Activated naive CD4-positive, alpha-beta T cell treated with anti-CD3 and anti-CD28 coated beads, Interleukin-2, amount 50 U/mL, for 24 hours (primary cell): ENCODE data around the gene GRID2.
A peak's percentile ranks its signal among the peaks of the same experiment; 100 is the strongest.

Experiments
- H3K27ac Mint-ChIP-seq: one replicate; pipeline ENCODE4 v1.8.0; 2021; ENCODE audit warnings: mild to moderate bottlenecking, mixed read lengths
- H3K27me3 Mint-ChIP-seq: one replicate; pipeline ENCODE4 v1.8.0; 2021; ENCODE audit warnings: mixed read lengths
- H3K36me3 Mint-ChIP-seq: one replicate; pipeline ENCODE4 v1.8.0; 2021; ENCODE audit warnings: mixed read lengths
- H3K4me1 Mint-ChIP-seq: one replicate; pipeline ENCODE4 v1.8.0; 2021; ENCODE audit warnings: mixed read lengths
- H3K4me3 Mint-ChIP-seq: one replicate; pipeline ENCODE4 v1.8.0; 2021; ENCODE audit warnings: mild to moderate bottlenecking, mixed read lengths
- H3K9me3 Mint-ChIP-seq: one replicate; pipeline ENCODE4 v1.8.0; 2021; ENCODE audit warnings: mixed read lengths

Gene GRID2

DNA sequence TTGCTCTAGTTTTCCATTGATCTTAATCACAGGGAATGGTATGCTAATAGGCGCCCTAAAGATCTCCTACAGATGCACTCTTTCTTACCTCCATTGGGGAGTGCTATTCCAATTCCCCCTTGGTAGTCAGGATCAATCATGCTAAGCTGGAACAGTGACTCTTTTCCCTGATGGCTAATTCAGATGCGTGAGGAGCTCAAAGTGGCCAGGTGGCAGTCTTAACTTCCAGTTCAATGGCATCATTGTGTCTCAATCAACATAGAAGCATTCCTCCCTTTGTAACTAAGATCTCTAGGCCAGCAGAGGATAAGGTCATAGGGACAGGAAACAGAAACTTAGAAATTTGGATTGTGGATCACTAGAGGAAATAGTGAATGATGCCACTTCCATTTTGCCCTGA lies 216.8 kb downstream of the GRID2 start:
- Mint-ChIP-seq H3K27me3 (no peaks in the 10 kb centered on the region), H3K27ac (no peak overlapping the region), H3K9me3 (peaks cover 5% of the 10 kb centered on the region), H3K4me1 (no peaks in the 10 kb centered on the region), H3K36me3 (no peaks in the 10 kb centered on the region), H3K4me3 (no peak overlapping the region)

- no peaks in the 10 kb centered on the region for H3K4me1 Mint-ChIP-seq
- no peak overlapping the region for H3K27ac Mint-ChIP-seq
These were observed 218.2 kb downstream of the GRID2 start for GRCh38 chr4:92521941-92522340.

GRCh38 chr4:92522356-92522755 lies 218.6 kb downstream of the GRID2 start:
- Mint-ChIP-seq H3K9me3 (peaks cover 5% of the 10 kb centered on the region), H3K4me1 (no peaks in the 10 kb centered on the region), H3K36me3 (no peaks in the 10 kb centered on the region), H3K27me3 (no peaks in the 10 kb centered on the region), H3K27ac (no peak overlapping the region), H3K4me3 (no peak overlapping the region)

More at GRCh38 chr4:92521941-92522340, 218.2 kb downstream of the GRID2 start:
- Mint-ChIP-seq H3K9me3 (peaks cover 5% of the 10 kb centered on the region), H3K27me3 (no peaks in the 10 kb centered on the region), H3K4me3 (no peak overlapping the region), H3K36me3 (no peaks in the 10 kb centered on the region)

GRCh38 chr4:92524131-92524530 lies 220.4 kb downstream of the GRID2 start:
- H3K27ac Mint-ChIP-seq, result no peak overlapping the region
- H3K36me3 Mint-ChIP-seq, result no peaks in the 10 kb centered on the region
- H3K9me3 Mint-ChIP-seq, result no peaks in the 10 kb centered on the region
- H3K27me3 Mint-ChIP-seq, result no peaks in the 10 kb centered on the region
- no peaks in the 10 kb centered on the region for H3K4me1 Mint-ChIP-seq
- no peak overlapping the region for H3K4me3 Mint-ChIP-seq

GRCh38 chr4:92528541-92528940 lies 224.8 kb downstream of the GRID2 start:
- no peak overlapping the region for H3K27ac Mint-ChIP-seq
- no peaks in the 10 kb centered on the region for H3K27me3 Mint-ChIP-seq
- no peaks in the 10 kb centered on the region for H3K36me3 Mint-ChIP-seq
- H3K4me1 Mint-ChIP-seq, result no peaks in the 10 kb centered on the region
- H3K4me3 Mint-ChIP-seq, result no peak overlapping the region
- H3K9me3 Mint-ChIP-seq, result peaks cover 11% of the 10 kb centered on the region

DNA sequence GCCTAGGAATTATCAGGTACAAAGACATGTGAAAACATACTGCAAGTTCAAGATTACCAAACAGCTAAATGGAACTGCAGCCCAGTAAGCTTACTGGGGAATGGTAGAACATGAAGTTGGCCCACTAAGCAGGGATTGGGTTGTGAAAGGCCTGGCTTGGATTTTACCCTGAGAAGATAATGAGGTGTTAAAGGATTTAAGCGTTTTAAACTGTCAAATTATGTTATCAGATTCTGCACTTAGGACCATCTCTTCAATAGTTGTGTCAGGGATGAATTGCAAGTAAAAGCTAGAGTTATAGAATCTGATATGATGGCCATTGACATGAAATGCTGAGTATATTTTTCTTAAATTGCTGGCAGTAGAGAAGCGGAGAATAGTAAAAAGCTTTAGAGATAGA lies 225.7 kb downstream of the GRID2 start:
- H3K36me3 Mint-ChIP-seq, result no peaks in the 10 kb centered on the region
- no peak overlapping the region for H3K4me3 Mint-ChIP-seq
- peaks cover 11% of the 10 kb centered on the region for H3K9me3 Mint-ChIP-seq
- H3K27ac Mint-ChIP-seq, result no peak overlapping the region
- no peaks in the 10 kb centered on the region for H3K4me1 Mint-ChIP-seq
- H3K27me3 Mint-ChIP-seq, result no peaks in the 10 kb centered on the region

GRCh38 chr4:92535599-92535998 lies 231.8 kb downstream of the GRID2 start:
- Mint-ChIP-seq H3K36me3 (no peaks in the 10 kb centered on the region), H3K4me1 (no peaks in the 10 kb centered on the region), H3K4me3 (no peak overlapping the region), H3K27ac (no peak overlapping the region), H3K27me3 (no peaks in the 10 kb centered on the region), H3K9me3 (peaks cover 9% of the 10 kb centered on the region)

DNA sequence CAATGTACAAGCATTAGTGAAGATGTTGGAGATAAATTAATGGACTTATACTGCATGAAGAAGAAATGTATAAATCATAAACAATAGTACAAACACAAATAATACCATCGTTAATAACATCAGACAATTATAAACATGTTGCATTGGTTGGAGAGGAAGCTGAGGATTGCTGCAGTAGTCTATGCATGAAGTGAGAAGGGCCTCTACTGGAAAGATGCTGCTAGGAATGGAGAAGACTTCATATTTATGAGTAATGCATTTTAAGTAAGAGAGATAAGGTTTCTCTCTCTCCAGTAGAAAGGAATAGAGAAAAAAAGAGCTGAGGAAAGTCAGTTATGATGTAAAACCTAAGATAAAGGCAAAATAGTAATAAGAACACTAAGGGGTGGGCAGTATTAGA lies 247.8 kb downstream of the GRID2 start:
- Mint-ChIP-seq H3K27me3 (no peaks in the 10 kb centered on the region), H3K27ac (no peak overlapping the region), H3K4me3 (no peak overlapping the region), H3K4me1 (no peaks in the 10 kb centered on the region), H3K9me3 (peaks cover 4% of the 10 kb centered on the region), H3K36me3 (no peaks in the 10 kb centered on the region)

DNA sequence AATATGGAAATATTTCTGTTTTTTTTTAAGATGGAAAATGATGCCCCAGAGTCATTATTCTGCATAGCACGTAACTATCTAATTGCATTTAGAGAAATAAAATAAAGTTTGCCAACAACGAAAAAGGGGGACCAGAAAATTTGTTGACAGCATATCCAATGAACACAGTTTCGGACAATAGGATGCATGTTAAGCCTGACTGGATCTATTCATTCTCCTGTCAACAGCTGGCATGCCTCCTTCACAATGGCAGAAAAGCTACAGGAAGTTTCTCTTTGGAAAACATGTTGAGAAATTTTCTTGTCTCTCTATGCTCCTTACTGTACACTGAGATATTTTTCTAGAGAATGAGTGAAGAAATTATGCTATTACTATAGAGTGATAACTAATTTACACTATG lies 262.5 kb downstream of the GRID2 start:
- Mint-ChIP-seq H3K27ac (no peak overlapping the region), H3K4me3 (no peak overlapping the region), H3K4me1 (no peaks in the 10 kb centered on the region), H3K9me3 (peaks cover 6% of the 10 kb centered on the region), H3K36me3 (no peaks in the 10 kb centered on the region), H3K27me3 (no peaks in the 10 kb centered on the region)

GRCh38 chr4:92580816-92581215 lies 277.1 kb downstream of the GRID2 start:
- no peak overlapping the region for H3K4me3 Mint-ChIP-seq
- no peaks in the 10 kb centered on the region for H3K36me3 Mint-ChIP-seq
- H3K4me1 Mint-ChIP-seq, result no peaks in the 10 kb centered on the region
- H3K9me3 Mint-ChIP-seq, result peaks cover 9% of the 10 kb centered on the region
- no peak overlapping the region for H3K27ac Mint-ChIP-seq
- no peaks in the 10 kb centered on the region for H3K27me3 Mint-ChIP-seq

DNA sequence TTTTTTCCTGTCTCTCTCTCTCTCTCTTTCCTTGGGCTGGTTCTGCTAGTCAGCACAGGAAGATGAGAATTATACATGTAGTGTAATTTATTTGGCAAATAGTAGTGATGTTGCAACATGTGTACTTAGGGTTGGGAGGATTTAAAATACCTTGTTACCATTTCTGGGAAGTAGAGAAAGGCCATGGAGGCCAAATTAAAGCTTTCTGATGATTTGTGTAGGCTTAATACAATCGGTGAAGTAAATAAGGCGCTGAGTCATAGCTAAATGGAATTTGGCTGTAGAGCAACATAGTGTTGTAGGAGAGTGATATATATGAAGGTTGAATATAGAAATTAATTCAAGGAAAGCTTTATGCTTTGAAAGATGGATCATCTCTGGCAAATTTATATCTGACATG lies 295.3 kb downstream of the GRID2 start:
- Mint-ChIP-seq H3K9me3 (peaks cover 5% of the 10 kb centered on the region), H3K4me3 (no peak overlapping the region), H3K27ac (no peak overlapping the region)

GRCh38 chr4:92600638-92601037 lies 296.9 kb downstream of the GRID2 start:
- H3K9me3 Mint-ChIP-seq, result peaks cover 5% of the 10 kb centered on the region
- H3K36me3 Mint-ChIP-seq, result no peaks in the 10 kb centered on the region
- H3K4me1 Mint-ChIP-seq, result no peaks in the 10 kb centered on the region
- H3K27ac Mint-ChIP-seq, result no peak overlapping the region
- H3K4me3 Mint-ChIP-seq, result no peak overlapping the region
- H3K27me3 Mint-ChIP-seq, result no peaks in the 10 kb centered on the region

More for the DNA sequence above, 295.3 kb downstream of the GRID2 start:
- H3K36me3 Mint-ChIP-seq, result no peaks in the 10 kb centered on the region
- no peaks in the 10 kb centered on the region for H3K4me1 Mint-ChIP-seq
- H3K27me3 Mint-ChIP-seq, result no peaks in the 10 kb centered on the region

DNA sequence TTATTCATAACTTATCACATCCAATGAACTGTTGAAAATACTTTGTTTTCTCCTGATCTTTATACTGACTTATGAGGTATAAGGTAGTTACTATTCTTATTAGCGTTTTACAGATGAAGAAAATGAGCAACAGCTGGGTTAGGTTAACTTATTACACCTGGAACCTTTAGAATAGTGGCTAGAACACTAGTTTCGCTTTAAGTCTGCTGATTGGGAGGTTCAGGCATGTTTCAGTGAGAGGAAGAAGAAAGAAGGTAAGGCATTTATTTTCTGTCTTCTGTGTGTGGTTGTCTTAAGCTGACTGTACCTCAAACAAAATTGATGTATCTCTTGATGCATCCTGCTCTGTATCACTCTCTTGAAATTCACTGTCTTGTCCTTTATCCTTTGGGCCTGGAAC lies 302.5 kb downstream of the GRID2 start:
- Mint-ChIP-seq H3K36me3 (no peaks in the 10 kb centered on the region), H3K27ac (no peak overlapping the region), H3K9me3 (peaks cover 22% of the 10 kb centered on the region), H3K4me1 (no peaks in the 10 kb centered on the region), H3K4me3 (no peak overlapping the region), H3K27me3 (no peaks in the 10 kb centered on the region)

DNA sequence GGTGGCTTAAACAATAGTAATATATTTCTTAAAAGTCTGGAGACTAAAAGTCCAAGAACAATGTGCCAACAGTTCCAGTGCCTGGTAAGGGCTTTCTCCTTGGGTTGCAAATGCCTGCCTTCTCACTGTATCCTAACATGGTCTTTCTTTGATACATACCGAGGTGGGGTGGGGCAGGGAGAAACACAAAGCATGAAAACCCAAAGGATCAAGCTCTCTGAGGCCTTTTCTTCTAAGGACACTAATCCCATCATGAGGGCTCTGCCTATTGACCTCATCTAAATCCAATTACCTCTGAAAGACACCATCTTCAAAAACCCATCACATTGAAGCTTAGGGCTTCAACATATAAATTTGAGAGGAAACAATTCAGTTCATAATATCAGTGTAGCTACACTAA lies 311.3 kb downstream of the GRID2 start:
- H3K4me3 Mint-ChIP-seq, result no peak overlapping the region
- H3K27me3 Mint-ChIP-seq, result no peaks in the 10 kb centered on the region
- H3K4me1 Mint-ChIP-seq, result no peaks in the 10 kb centered on the region
- no peak overlapping the region for H3K27ac Mint-ChIP-seq
- no peaks in the 10 kb centered on the region for H3K36me3 Mint-ChIP-seq
- H3K9me3 Mint-ChIP-seq, result peaks cover 18% of the 10 kb centered on the region

DNA sequence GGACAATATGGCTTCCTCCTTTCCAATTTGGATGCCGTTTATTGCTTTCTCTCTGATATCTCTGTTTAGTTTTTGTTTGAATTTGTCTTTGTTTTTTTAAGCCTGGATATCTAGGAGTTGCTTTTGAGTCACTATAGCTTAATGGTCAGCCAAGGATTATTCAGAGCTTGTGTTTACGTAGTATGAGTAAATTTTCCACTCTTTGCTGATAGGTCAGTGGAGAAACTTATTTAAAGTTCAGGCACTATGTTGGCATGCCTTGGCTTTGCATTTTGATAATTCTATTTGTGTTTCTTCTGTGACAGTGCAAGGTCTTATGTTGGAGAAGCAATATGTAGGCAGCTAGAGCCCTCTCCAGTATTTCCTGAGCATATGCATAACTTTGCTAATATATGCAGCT lies 315.2 kb downstream of the GRID2 start:
- Mint-ChIP-seq H3K4me1 (no peaks in the 10 kb centered on the region), H3K9me3 (peaks cover 5% of the 10 kb centered on the region), H3K27ac (no peak overlapping the region), H3K27me3 (no peaks in the 10 kb centered on the region), H3K4me3 (no peak overlapping the region), H3K36me3 (no peaks in the 10 kb centered on the region)

DNA sequence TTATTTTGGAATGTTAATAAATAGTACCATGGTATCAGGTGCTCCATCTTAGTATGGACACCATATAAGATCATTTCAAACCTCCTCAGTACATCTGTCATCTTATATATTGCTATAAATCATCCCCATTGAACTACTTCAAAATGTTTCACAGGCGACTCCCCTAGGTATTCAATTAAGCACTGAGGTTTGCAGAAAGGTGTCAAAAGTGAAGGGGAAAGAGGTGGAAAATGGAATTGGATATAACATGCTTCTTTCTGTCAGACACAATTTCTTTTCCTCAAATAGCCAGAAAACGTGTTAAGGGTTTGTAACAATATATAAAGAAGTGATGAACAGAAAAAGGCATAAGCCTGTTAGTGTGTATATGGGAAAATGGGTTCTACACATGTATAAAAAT lies 325.5 kb downstream of the GRID2 start:
- Mint-ChIP-seq H3K4me1 (no peaks in the 10 kb centered on the region), H3K27me3 (no peaks in the 10 kb centered on the region), H3K9me3 (peaks cover 8% of the 10 kb centered on the region), H3K36me3 (no peaks in the 10 kb centered on the region), H3K27ac (no peak overlapping the region), H3K4me3 (no peak overlapping the region)

DNA sequence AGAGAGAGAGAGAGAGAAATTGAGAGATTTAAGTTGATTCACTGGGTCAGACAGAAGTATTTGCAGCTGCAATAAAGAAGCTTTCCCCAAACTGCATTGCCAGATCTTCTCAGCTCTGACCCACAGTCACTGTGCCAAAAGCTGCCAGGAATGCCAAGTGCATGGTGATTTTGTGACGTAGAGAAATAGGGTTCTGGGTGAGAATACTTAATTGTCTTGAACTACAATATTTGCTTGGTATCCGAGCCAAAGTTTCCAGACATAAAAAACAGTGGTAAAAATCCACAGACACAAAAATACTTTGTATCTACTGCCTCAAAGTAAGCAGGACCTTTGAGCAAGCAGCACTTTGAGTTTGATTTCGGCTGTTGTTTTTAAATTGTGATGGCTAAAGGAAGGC lies 331.1 kb downstream of the GRID2 start:
- Mint-ChIP-seq H3K36me3 (no peaks in the 10 kb centered on the region), H3K27ac (peak overlapping the region; percentile 51), H3K4me3 (no peak overlapping the region), H3K4me1 (no peaks in the 10 kb centered on the region), H3K27me3 (no peaks in the 10 kb centered on the region), H3K9me3 (no peaks in the 10 kb centered on the region)
